Left lobe of liver (tissue), 2 donors: ENCODE results near the gene HSD11B1L. TPM values are rescaled to one million over a fixed set of nuclear protein-coding genes. Genes with fewer than 3 reads are reported as not detected.

Experiments used
- ATAC-seq: fragments of 200-7000 bp; cut with Tn5 transposase; one replicate; pipeline ENCODE4 v1.9.1; 2020; ENCODE audit warnings: mild to moderate bottlenecking, moderate library complexity
- DNase-seq: peaks from one replicate; pipeline ENCODE4 v3.0.0-alpha.2; 2020; ENCODE audit warnings: low spot score
- total RNA-seq: library from RNA; stranded (reverse); gene quantifications from one replicate; pipeline ENCODE4 v1.2.1, GENCODE V29; 2021
- donor health status: DM: no; HTN: no; CAD: no; lungs with moderate emphysema.
- donor health status: DM: no; HTN: yes; CAD: no.

Gene HSD11B1L
- total RNA-seq, 1 donor from 2014 or later: 4.1 TPM

GRCh38 chr19:5666921-5667610 lies 13.8 kb upstream of the HSD11B1L start:
- ATAC-seq (no peak), DNase-seq (no peak)

DNA sequence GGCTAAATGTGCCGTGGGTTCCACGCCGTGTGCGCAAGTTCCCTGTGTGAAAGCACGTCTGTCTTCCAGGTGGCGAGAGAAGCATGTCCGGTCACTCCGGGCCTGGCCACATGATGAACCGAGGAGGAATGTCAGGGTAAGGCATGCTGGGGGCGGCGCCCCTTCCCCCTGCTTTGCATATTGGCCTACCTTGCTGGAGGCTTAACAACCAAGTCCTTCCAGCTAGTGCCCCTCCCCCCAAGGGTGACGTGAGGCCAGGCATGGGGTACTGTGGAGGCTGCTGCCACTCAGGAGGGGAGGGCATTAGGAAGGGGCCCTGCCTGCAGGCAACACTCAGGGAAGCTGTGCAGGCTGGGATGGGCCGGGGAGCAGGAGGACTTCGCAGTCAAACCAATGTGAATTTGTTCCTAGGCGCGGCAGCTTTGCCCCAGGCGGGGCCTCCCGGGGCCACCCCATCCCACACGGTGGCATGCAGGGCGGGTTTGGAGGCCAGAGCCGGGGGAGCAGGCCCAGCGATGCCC lies 13.0 kb upstream of the HSD11B1L start:
- no peak for ATAC-seq

GRCh38 chr19:5669212-5669611 lies 11.6 kb upstream of the HSD11B1L start:
- no peak for DNase-seq
- no peak for ATAC-seq

More for the DNA sequence above, 13.0 kb upstream of the HSD11B1L start:
- DNase-seq: no peak

DNA sequence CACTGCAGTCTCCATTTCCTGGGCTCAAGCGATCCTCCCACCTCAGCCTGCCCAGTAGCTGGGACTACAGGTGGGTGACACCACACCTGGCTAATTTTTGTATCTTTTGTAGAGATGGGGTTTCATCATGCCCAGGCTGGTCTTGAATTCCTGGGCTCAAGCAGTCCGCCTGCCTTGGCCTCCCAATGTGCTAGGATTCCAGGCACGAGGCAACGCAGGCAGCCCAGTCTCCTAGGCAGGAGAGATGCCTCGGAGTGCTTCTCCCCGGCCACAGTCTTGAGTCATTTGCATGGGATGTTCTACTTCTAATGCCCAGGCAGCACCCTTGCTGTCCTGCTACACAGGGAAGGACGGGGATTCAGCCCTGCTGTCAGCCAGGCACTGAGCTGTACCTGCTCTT lies 9.2 kb upstream of the HSD11B1L start:
- no peak for DNase-seq
- no peak for ATAC-seq

DNA sequence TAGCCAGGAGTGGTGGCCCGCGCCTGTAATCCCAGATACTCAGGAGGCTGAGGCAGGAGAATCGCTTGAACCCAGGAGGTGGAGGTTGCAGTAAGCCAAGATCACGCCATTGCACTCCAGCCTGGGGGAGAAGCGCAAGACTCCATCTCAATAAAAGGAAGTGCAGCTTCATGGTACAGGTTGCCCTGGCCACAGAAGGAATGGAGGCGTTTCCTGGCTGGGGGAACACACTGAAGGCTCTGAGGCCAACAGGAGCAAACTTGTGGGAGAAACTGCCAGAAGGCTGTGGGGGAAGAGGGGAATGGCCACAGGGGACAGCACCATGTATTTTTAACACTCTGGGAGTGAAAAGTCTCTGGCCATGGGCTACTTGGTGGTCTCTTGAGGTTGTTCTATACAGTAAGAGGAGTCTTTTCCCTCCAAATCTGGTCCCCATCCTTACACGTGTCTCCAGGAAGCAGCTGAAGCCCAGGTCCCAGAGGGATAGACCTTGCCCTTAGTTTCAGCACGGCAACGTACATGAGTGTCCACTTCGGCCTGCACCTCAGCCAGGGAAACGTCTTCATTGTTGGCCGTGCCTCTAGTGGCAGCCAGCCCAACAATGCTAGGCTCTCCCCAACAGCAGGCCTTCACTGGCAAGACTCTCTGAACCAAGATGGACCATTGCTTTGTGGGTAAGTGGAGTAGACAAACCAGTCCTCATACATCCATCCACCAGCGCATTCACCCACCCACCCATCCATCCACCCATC lies 7.9 kb upstream of the HSD11B1L start:
- no peak for ATAC-seq

DNA sequence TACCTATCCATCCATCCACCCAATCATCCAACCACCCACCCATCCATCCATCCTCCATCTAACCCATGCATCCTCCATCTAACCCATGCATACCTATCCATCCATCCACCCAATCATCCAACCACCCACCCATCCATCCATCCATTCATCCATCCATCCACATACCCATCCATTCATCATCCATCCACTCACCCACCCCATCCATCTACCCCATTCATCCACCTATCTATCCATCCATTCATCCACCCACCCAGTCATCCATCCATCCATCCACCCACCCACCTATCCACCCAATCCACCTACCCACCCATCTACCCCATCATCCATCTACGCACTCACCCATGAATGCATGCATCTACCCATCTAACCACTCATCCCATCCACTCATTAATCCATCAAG lies 7.1 kb upstream of the HSD11B1L start:
- ATAC-seq (no peak), DNase-seq (no peak)

More for the DNA sequence above, 7.9 kb upstream of the HSD11B1L start:
- DNase-seq: no peak

- DNase-seq (no peak), ATAC-seq (no peak)
These were observed 6.1 kb upstream of the HSD11B1L start for GRCh38 chr19:5674714-5675113.

GRCh38 chr19:5676105-5676771 lies 4.6 kb upstream of the HSD11B1L start:
- DNase-seq (no peak), ATAC-seq (no peak)

- ATAC-seq: no peak
- DNase-seq: no peak
These were observed 4.1 kb upstream of the HSD11B1L start for GRCh38 chr19:5676772-5677105.

DNA sequence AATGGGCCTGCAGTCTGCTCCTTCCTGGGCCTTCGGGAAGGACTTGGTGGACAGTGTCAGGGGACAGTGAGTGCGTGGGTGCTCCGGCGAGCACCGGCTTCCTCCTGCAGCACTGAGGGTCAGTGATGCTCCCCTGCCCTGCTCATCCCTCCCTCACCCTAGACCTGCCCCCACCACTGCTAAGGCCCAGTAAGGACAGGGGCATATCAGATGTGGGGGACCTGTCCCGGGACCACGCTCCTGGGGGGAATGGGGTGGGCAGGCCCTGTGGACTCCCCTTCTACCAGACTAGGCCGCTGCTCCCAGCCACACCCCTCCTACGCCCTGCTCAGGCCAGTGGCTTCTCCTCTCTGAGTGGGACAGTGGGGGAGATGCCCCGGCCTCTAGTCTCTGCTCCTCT lies 3.7 kb upstream of the HSD11B1L start:
- no peak for DNase-seq
- ATAC-seq: no peak

DNA sequence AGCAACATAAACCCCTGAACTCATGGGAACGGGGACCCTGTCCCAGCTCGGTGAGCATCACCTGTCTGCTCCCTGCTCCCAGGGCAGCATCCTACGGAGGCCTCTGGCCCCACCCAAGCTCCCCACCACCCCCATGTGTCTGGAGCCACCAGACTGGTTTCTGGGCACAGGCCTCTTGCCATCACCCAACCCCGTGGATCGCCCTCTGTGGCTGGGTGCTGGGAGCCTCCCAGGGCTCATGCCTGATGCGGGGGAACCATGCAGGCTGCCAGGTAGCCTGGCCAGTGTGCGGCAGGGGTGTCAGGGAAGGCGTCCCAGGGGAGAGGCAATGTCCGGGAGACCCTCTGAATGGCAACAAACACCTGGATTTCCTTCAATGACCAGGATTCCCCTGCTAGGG lies 3.2 kb upstream of the HSD11B1L start:
- DNase-seq (no peak), ATAC-seq (no peak)

GRCh38 chr19:5678071-5678718 lies 2.6 kb upstream of the HSD11B1L start:
- DNase-seq (no peak), ATAC-seq (no peak)

- DNase-seq (peak; percentile 54), ATAC-seq (no peak)
These were observed 1.3 kb upstream of the HSD11B1L start for GRCh38 chr19:5679289-5680083.

DNA sequence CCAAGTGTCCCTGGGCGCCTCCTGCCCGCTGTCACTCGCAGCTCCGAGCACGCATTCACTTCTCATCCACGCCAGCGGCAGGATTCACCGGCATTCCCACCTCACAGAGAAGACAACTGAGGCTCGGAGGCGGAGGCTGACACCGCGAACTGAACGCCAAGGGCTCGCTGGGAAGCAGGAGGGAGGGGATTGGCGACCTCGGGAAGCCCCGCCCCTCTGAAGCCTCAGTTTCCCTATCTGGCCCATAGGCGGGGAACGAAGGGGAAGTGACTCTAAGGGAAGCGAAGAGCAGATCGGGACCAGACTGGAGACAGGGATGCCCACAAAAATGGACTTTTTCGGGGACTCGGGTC lies 767 bp upstream of the HSD11B1L start:
- peak; percentile 1 for ATAC-seq
- DNase-seq: no peak

- no peak for DNase-seq
- no peak for ATAC-seq
These were observed 722 bp downstream of the HSD11B1L start for GRCh38 chr19:5681391-5682106.

- ATAC-seq (no peak), DNase-seq (no peak)
These were observed 1.3 kb downstream of the HSD11B1L start for GRCh38 chr19:5682107-5682482.

DNA sequence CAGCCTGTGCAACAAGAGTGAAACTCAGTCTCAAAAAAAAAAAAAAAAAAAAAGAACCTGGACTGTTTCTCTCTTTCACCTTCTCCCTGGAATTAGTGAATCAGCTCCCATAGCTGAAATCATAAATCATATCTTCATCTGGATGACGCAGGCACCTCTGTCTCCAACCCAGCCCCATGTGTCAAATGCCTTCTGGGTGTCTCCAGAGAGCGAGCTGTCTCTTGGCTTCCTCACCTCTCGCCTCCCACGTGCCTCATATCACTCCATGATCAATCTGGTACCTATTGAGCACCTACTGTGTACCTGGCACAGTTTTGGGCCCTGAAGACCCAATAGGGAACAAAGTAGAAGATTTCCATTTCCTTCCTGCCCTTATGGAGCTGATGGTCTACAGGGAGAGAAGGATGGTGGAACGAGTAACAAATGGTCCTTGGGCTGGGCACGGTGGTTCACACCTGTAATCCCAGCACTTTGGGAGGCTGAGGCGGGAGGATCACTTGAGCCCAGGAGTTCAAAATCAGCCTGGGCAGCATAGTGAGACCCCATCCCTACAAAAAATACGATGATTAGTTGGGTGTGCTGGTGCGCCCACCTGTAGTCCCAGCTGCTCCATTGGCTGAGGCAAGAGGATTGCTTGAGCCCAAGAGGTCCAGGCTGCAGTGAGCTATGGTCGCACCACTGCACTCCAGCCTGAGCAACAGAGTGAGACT lies 2.5 kb downstream of the HSD11B1L start:
- DNase-seq (no peak), ATAC-seq (no peak)

GRCh38 chr19:5684694-5685430 lies 4.0 kb downstream of the HSD11B1L start:
- DNase-seq (no peak), ATAC-seq (no peak)

GRCh38 chr19:5686326-5686646 lies 5.5 kb downstream of the HSD11B1L start:
- ATAC-seq (no peak), DNase-seq (no peak)
